Liver (tissue), 9 donors: ENCODE results near the gene ADGRV1. TPM values are rescaled to one million over a fixed set of nuclear protein-coding genes. Genes with fewer than 3 reads are reported as not detected.

ENCODE experiments used
- DNase-seq: peaks from one replicate; pipeline ENCODE4 v3.0.0-alpha.2; 2017; ENCODE audit warnings: low spot score
- H3K27ac ChIP-seq, 2 donors: one replicate each; pipeline ENCODE4 v1.7.0; 2013; ENCODE audit warnings: inconsistent platforms in 2 of 2, low read length in 2 of 2, control low read depth in 1 of 2, low read depth in 1 of 2, mild to moderate bottlenecking in 1 of 2
- H3K27me3 ChIP-seq, 4 donors: one replicate each; pipeline versions ENCODE4 v1.6.1 to v1.7.0; 2013; ENCODE audit warnings: low read length in 3 of 4, inconsistent platforms in 1 of 4, mild to moderate bottlenecking in 1 of 4, moderate library complexity in 1 of 4; ENCODE audit not compliant: control insufficient read depth in 4 of 4, insufficient read depth in 4 of 4
- H3K36me3 ChIP-seq, 4 donors: one replicate each; pipeline versions ENCODE4 v1.6.1 to v1.7.0; 2013; ENCODE audit warnings: low read length in 3 of 4, mild to moderate bottlenecking in 3 of 4, low read depth in 1 of 4, moderate library complexity in 1 of 4; ENCODE audit not compliant: control insufficient read depth in 4 of 4, insufficient read depth in 3 of 4
- H3K4me1 ChIP-seq, 4 donors: one replicate each; pipeline versions ENCODE4 v1.6.1 to v1.7.0; 2013; ENCODE audit warnings: low read length in 3 of 4, mild to moderate bottlenecking in 3 of 4, moderate library complexity in 1 of 4; ENCODE audit not compliant: control insufficient read depth in 4 of 4, insufficient read depth in 4 of 4
- H3K4me3 ChIP-seq, 3 donors: one replicate each; pipeline versions ENCODE4 v1.6.1 to v1.7.0; 2013; ENCODE audit warnings: low read length in 3 of 3, control low read depth in 1 of 3, low read depth in 1 of 3, mild to moderate bottlenecking in 1 of 3
- H3K9ac ChIP-seq, 2 donors: one replicate each; pipeline ENCODE4 v1.7.0; 2013; ENCODE audit warnings: low read length in 2 of 2, mild to moderate bottlenecking in 2 of 2, moderate library complexity in 2 of 2, control low read depth in 1 of 2, low read depth in 1 of 2
- H3K9me3 ChIP-seq, 4 donors: one replicate each; pipeline versions ENCODE4 v1.6.1 to v1.7.0; 2013; ENCODE audit warnings: low read length in 3 of 4; ENCODE audit not compliant: control insufficient read depth in 4 of 4
- ATF3 ChIP-seq: IDR thresholded peaks from 2 replicates; pipeline ENCODE4 v1.6.1; 2016; ENCODE audit warnings: antibody characterized with exemption
- CTCF ChIP-seq: fragments of 150-350 bp; IDR thresholded peaks from 2 replicates; pipeline ENCODE4 v1.5.1; 2017; ENCODE audit warnings: improper control_type of control experiment, low read depth, low read length; ENCODE audit not compliant: missing input control
- FOXA1 ChIP-seq: IDR thresholded peaks from 2 replicates; pipeline ENCODE4 v1.6.1; 2016; ENCODE audit warnings: antibody characterized with exemption
- FOXA2 ChIP-seq: IDR thresholded peaks from 2 replicates; pipeline ENCODE4 v1.6.1; 2016; ENCODE audit warnings: antibody characterized with exemption
- GABPA ChIP-seq, 2 donors: IDR thresholded peaks in 1 of 2; conservative IDR thresholded peaks in 1 of 2; 2 replicates each; pipeline ENCODE4 v1.6.1; 2016; ENCODE audit warnings: antibody characterized with exemption in 2 of 2, mild to moderate bottlenecking in 1 of 2, moderate library complexity in 1 of 2
- HNF4A ChIP-seq, 2 donors: conservative IDR thresholded peaks; 2 replicates each; pipeline ENCODE4 v1.6.1; 2016; ENCODE audit warnings: antibody characterized with exemption in 2 of 2, mild to moderate bottlenecking in 2 of 2
- HNF4G ChIP-seq: IDR thresholded peaks from 2 replicates; pipeline ENCODE4 v1.6.1; 2016; ENCODE audit warnings: antibody characterized with exemption
- JUND ChIP-seq, 2 donors: IDR thresholded peaks; 2 replicates each; pipeline ENCODE4 v1.6.1; 2016; ENCODE audit warnings: antibody characterized with exemption in 2 of 2
- NR2F2 ChIP-seq: IDR thresholded peaks from 2 replicates; pipeline ENCODE4 v1.6.1; 2016; ENCODE audit warnings: antibody characterized with exemption
- RAD21 ChIP-seq, 2 donors: IDR thresholded peaks; 2 replicates each; pipeline ENCODE4 v1.6.1; 2016; ENCODE audit warnings: antibody characterized with exemption in 2 of 2, mild to moderate bottlenecking in 2 of 2
- RXRA ChIP-seq, 2 donors: IDR thresholded peaks; 2 replicates each; pipeline ENCODE4 v1.6.1; 2017 to 2018; ENCODE audit warnings: antibody characterized with exemption in 2 of 2, mild to moderate bottlenecking in 1 of 2
- SP1 ChIP-seq: IDR thresholded peaks from 2 replicates; pipeline ENCODE4 v1.6.1; 2018; ENCODE audit warnings: antibody characterized with exemption, mild to moderate bottlenecking
- TAF1 ChIP-seq: conservative IDR thresholded peaks from 2 replicates; pipeline ENCODE4 v1.6.1; 2016; ENCODE audit warnings: antibody characterized with exemption, mild to moderate bottlenecking
- YY1 ChIP-seq: IDR thresholded peaks from 2 replicates; pipeline ENCODE4 v1.6.1; 2016; ENCODE audit warnings: antibody characterized with exemption, mild to moderate bottlenecking
- WGBS: extraction: QIAGEN DNeasy Blood & Tissue Kit; methylation state at CpG from one replicate; pipeline ENCODE4 v1.1.7; 2013; 5-methylcytosine and 5-hydroxymethylcytosine counted together
- polyA plus RNA-seq, 2 donors: library from polyadenylated mRNA; stranded (reverse) in 1 of 2; unstranded in 1 of 2; fragments of 200-250 nt in 1 of 2; fragments of >200 nt in 1 of 2; fragmentation: Nextera tagmentation in 1 of 2; extraction: Ambion mirVana in 1 of 2; gene quantifications; one replicate each; pipeline versions ENCODE4 v1.2.1 to v1.2.3, GENCODE V29; 2013 to 2015
- total RNA-seq, 2 donors: library from RNA; depleted of rRNA; stranded (reverse); fragments of >200 nt; gene quantifications; one replicate each; pipeline ENCODE4 v1.2.3, GENCODE V29; 2014
- TF ChIP-seq, protein P1 (sequence below): IDR thresholded peaks from 2 replicates; pipeline ENCODE4 v1.6.1; 2016; ENCODE audit warnings: antibody characterized with exemption
- TF ChIP-seq, protein P2 (sequence below): IDR thresholded peaks from 2 replicates; pipeline ENCODE4 v1.6.1; 2016; ENCODE audit warnings: antibody characterized with exemption, mild to moderate bottlenecking
- TF ChIP-seq, protein P3 (sequence below): IDR thresholded peaks from 2 replicates; pipeline ENCODE4 v1.6.1; 2016; ENCODE audit warnings: antibody characterized with exemption
- donor health status: healthy.
- donor health status: healthy.
- donor health status: healthy.
- donor health status: healthy.
- donor health status: healthy.

ADGRV1 gene
- total and polyA plus RNA-seq, 4 donors = 5.1 to 15.5 (median 9.6) TPM

- Histone ChIP-seq H3K9ac (no peak overlapping the region), H3K27ac (no peak overlapping the region), H3K4me1 (peaks cover 9 to 29% (median 20%) of the 10 kb centered on the region in 4 donors), H3K4me3 (no peak overlapping the region), H3K9me3 (no peaks in the 10 kb centered on the region), H3K27me3 (no peaks in the 10 kb centered on the region), H3K36me3 (no peaks in the 10 kb centered on the region)
- WGBS = 95% methylated on average over 3 of the region's 3 CpGs
- no peak for TF ChIP-seq FOXA2
- no peak for TF ChIP-seq ATF3
- TF ChIP-seq GABPA (IDR thresholded peaks at IDR 0.05 in 1 of 2, conservative IDR thresholded peaks at IDR 0.05 in 1 of 2) = no peak
- no peak for TF ChIP-seq CTCF
- no peak for TF ChIP-seq NR2F2
- TF ChIP-seq RAD21 (IDR thresholded peaks at IDR 0.05) = no peak
- TF ChIP-seq, protein P1, sequence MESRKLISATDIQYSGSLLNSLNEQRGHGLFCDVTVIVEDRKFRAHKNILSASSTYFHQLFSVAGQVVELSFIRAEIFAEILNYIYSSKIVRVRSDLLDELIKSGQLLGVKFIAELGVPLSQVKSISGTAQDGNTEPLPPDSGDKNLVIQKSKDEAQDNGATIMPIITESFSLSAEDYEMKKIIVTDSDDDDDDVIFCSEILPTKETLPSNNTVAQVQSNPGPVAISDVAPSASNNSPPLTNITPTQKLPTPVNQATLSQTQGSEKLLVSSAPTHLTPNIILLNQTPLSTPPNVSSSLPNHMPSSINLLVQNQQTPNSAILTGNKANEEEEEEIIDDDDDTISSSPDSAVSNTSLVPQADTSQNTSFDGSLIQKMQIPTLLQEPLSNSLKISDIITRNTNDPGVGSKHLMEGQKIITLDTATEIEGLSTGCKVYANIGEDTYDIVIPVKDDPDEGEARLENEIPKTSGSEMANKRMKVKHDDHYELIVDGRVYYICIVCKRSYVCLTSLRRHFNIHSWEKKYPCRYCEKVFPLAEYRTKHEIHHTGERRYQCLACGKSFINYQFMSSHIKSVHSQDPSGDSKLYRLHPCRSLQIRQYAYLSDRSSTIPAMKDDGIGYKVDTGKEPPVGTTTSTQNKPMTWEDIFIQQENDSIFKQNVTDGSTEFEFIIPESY = no peak
- TF ChIP-seq, protein P2, sequence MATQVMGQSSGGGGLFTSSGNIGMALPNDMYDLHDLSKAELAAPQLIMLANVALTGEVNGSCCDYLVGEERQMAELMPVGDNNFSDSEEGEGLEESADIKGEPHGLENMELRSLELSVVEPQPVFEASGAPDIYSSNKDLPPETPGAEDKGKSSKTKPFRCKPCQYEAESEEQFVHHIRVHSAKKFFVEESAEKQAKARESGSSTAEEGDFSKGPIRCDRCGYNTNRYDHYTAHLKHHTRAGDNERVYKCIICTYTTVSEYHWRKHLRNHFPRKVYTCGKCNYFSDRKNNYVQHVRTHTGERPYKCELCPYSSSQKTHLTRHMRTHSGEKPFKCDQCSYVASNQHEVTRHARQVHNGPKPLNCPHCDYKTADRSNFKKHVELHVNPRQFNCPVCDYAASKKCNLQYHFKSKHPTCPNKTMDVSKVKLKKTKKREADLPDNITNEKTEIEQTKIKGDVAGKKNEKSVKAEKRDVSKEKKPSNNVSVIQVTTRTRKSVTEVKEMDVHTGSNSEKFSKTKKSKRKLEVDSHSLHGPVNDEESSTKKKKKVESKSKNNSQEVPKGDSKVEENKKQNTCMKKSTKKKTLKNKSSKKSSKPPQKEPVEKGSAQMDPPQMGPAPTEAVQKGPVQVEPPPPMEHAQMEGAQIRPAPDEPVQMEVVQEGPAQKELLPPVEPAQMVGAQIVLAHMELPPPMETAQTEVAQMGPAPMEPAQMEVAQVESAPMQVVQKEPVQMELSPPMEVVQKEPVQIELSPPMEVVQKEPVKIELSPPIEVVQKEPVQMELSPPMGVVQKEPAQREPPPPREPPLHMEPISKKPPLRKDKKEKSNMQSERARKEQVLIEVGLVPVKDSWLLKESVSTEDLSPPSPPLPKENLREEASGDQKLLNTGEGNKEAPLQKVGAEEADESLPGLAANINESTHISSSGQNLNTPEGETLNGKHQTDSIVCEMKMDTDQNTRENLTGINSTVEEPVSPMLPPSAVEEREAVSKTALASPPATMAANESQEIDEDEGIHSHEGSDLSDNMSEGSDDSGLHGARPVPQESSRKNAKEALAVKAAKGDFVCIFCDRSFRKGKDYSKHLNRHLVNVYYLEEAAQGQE = no peak
- TF ChIP-seq RXRA (IDR thresholded peaks at IDR 0.05) = no peak
- no peak for TF ChIP-seq TAF1
- TF ChIP-seq HNF4A (conservative IDR thresholded peaks at IDR 0.05) = no peak
- no peak for TF ChIP-seq YY1
- TF ChIP-seq FOXA1 = no peak
- TF ChIP-seq, protein P3, sequence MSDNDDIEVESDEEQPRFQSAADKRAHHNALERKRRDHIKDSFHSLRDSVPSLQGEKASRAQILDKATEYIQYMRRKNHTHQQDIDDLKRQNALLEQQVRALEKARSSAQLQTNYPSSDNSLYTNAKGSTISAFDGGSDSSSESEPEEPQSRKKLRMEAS = no peak
- no peak for DNase-seq
Measured at GRCh38 chr5:91025449-91025848, 466.9 kb downstream of the ADGRV1 start.

GRCh38 chr5:91025956-91026355 is 467.4 kb downstream of the ADGRV1 start:
- Histone ChIP-seq H3K36me3 (no peaks in the 10 kb centered on the region), H3K4me3 (no peak overlapping the region), H3K27me3 (no peaks in the 10 kb centered on the region), H3K27ac (no peak overlapping the region), H3K4me1 (peaks cover 9 to 33% (median 20%) of the 10 kb centered on the region in 4 donors), H3K9me3 (no peaks in the 10 kb centered on the region), H3K9ac (no peak overlapping the region)
- peak; percentile 11 for TF ChIP-seq HNF4G
- TF ChIP-seq SP1 = peak; percentile 23
- peak; percentile 77 to 81 for TF ChIP-seq HNF4A (conservative IDR thresholded peaks at IDR 0.05)
- peak; percentile 44 to 67 for TF ChIP-seq RXRA (IDR thresholded peaks at IDR 0.05)
- TF ChIP-seq ATF3 = no peak
- TF ChIP-seq, protein P3 = no peak
- no peak for TF ChIP-seq YY1
- peak in 1 of 2 donors; percentile 26 for TF ChIP-seq RAD21 (IDR thresholded peaks at IDR 0.05)
- TF ChIP-seq JUND (IDR thresholded peaks at IDR 0.05) = peak in 1 of 2 donors; percentile 9
- no peak for TF ChIP-seq GABPA (IDR thresholded peaks at IDR 0.05 in 1 of 2, conservative IDR thresholded peaks at IDR 0.05 in 1 of 2)
- TF ChIP-seq, protein P1 = no peak
- DNase-seq = no peak
- 92% methylated on average over 2 of the region's 2 CpGs for WGBS
